GM04503 (cell line): ENCODE measurements around the gene EPHA5.

Experiments
- DNase-seq: peaks from one replicate; pipeline ENCODE4 v3.0.0-alpha.2; 2012; ENCODE audit warnings: low read depth

The EPHA5 gene

DNA sequence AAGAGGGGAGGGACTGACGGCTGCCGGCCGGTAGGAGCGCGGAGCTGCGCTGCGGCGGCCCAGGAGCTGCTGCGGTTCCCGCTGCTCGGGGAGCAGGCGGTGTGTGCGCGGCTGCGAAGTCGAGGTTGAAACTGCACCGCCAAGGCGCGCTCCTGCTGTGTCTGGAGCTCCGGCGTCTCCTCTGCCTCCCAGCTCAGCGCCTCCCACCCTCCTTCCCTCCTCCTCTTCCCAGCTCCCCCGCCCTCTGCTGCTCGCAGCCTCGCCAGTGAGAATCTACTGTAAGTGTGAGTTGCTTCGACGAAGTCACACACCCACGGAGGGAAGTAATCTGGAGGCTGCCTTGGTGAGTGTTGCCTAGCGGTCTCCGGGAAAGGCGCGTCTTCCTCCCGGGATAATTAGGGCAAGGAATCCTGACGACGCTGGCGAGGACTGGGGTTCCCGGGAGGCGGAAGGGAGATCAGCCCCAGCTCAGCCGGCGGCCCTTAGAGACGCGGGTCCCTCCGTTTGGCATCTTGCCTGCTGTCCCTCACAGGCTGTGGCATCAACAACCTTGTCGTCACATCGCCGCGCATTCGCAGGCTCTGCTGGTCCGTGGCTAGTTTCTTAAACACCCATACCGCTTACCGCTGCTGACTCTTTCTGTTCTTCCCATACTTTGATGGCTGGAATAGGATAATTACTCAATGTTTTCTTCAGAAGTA lies at the start of gene EPHA5:
Gene EPHA5, minus strand, starts transcription at position 159 of the 701 bp plus-strand sequence. CDS start 747 bp downstream, outside the sequence.
- no peak for DNase-seq

DNA sequence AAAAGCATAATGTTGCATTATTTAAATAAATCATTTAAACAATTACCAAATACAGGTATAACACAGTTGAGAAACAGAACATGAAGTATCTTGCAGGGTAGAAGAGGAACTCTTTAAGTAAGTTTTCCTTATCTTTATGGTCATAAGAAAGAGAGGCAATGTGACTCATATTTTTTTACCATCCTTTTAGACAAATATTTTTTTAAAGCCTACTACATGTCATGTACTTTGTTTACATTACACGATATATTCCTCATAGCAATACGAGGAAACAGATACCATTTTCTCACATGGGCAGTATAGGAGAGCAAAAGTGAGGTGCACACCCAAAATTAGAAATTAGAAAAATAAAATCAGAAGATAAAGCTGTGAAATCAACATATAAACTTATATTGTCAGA lies 49.3 kb upstream of the EPHA5 start:
- no peak for DNase-seq

DNA sequence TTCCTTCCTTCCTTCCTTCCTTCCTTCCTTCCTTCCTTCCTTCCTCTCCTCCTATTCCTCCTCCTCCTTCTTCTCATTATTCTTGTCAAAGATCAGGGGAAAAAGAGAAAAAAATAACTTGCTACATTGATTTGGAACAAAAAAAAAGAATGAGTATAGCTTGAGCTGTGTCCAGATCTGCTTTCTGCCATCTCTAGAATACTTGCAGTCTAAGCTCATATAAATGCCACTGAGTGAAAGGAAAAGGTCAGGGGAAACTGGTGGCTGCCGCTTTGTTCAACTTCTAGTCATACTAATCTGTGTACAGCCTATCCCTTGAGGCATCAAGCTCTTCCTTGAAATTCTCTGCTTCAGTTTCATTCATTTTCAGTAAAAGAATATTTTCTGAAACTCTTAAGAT lies 28.3 kb upstream of the EPHA5 start:
- no peak for DNase-seq

DNA sequence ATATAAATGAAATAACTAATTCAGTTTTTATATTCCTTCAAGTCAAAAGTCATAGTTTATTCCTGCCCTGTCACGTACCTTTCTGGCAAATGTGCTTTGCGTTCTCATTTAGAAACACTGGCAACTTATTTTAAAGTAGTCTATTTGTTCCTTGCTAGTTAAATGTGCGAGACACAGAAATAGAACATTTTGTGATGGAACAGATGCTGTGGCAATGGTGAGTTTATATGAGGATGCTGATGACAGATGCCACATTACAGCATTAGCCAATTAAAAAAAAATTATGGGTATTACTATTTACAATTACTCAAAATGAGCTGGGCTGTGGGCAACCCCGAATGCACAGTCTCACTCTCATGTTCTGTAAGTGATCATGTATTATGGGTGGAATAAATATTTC lies 26.1 kb upstream of the EPHA5 start:
- no peak for DNase-seq

DNA sequence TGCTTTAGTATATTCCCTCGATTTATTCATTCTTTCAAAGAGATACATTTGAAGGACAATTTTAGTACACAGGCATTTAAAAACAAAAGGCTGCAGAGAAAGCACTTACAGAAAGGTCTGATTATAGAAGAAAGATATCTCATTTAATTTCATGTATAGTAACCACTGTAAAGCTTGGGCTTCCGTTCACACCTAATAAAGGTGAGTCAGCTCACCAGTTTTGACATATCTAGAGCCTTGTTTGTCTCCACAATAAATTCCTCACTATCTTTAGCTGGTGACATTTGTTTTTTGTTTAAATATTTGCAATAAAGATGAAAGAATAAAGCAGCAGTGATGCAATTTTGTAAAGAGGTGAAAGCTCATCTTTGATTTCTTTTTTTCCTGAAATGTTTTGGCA lies 1.1 kb upstream of the EPHA5 start:
- no peak for DNase-seq

DNA sequence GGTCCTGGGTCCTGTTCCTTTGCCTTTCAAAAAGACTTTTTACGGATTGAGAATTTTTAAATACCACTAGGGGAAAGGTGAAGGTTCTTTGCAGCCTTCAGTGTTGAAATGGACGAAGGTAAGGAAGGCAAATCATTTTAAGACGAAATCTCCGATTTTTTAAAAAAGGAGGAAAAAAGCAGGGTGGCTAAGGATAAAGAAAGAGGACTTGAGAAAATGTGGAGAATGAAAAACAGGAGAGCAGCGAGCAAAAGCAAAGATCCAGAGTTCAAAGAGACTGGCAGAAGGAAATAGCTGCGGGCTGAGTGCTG lies 314 bp downstream of the EPHA5 start:
- no peak for DNase-seq

DNA sequence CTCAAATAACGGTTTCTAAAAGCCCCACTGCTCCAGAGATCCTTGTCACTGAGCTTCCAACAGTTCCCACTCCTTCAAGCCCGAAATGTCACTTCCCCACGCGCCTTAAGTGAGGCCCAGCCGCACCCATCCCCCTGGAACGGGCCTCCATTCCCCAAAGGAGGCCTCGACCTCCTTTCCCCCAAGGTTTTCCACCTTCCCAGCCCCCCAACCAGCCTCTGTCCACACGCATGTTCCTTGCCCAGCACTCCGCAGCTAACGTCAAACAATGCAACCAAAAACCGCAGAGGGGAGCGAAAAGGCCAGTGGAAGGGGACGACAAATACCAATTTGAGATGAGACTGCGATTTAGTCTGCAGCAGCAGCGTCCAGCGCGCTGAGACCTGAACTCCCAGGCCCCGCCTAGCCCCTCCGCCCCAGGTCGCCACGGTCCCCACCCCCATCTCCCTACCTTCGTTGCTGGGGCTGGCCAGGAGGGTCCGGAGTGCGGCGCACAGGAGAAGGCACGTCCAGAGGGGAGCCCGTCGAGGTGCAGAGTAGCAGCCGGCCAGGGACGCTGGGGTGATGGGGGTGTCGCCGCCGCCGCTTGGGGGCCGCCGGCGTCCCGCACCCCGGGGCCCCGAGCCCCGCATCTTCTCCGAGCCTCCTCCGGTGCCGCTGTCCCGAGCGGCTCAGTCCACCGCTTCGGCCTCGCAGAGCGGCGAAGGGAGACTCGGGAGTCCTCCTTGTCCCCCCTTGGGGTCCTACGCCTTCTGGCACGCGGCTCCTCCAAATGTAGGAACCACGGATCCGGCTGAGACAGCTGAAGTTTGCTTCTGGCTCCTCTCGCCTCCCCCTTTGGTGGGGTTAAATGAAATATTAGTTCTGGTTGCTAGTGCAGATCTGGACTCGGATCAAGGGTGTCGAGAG lies 924 bp downstream of the EPHA5 start:
- no peak for DNase-seq

DNA sequence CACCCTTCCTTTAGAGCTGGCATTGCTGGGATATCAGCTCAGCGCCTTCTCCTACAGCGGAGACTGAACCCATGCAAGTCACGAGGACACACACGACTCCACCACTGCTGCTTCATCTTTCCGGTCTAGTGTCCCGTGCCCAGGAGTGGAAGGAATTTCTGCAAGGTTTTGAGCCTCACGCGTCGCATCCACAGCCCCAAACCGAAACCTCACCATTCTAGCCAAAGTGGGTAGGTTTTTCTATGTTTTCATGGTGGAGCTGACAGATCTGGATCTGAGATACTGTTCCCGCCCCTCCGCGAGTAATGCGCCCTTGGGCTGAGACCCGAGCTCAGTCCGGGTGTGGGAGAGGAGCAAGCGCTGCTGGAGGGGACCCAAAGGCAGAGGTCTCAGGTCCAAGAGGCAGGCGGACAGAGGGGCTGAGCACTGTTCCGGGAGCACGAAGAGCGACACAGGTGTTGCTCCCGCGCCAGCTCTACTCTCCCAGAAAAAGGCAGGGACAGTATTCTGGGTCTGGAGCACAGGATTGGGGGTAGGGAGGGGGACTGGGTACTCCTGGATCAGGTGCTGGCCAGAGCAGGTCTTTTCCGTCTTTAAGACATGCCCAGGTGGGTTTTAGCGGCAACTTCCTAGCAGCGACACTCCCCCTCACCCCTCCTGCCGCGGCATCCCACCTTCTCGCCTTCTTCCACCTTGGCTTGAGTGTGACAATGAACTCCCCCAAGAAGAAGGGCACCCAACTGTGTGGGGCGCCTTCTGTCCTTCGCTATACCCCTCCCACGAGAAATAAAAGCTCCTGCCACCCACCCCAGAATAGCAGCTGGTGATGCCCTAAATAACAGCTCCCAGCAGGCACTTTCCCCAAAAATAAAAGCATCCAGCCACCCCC lies 1.8 kb downstream of the EPHA5 start:
- no peak for DNase-seq

DNA sequence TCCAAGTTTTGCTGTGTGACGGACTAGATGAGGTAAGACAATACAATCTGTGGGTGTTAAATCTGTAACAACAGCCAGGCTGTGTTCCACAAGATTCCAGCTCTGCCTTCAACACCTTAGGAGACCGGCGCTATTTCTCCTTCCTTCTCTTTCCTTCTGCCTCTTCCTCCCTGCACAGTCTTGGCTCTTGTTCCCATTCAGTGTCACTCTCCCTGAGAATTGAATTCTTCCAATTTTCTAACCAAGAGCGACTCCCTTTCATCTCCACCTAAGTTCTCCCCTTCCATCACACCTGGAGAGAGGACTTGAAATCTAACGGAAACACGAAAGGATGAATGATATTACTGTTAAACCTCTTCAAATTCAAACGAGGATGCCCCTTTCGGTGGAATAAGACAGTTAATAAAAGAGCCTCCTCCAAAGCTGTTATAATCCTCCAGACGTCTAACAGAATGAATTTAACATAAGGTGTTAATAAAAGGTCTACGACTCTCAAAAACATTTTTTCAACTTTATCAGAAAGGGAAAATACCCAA lies 2.7 kb downstream of the EPHA5 start:
- no peak for DNase-seq

DNA sequence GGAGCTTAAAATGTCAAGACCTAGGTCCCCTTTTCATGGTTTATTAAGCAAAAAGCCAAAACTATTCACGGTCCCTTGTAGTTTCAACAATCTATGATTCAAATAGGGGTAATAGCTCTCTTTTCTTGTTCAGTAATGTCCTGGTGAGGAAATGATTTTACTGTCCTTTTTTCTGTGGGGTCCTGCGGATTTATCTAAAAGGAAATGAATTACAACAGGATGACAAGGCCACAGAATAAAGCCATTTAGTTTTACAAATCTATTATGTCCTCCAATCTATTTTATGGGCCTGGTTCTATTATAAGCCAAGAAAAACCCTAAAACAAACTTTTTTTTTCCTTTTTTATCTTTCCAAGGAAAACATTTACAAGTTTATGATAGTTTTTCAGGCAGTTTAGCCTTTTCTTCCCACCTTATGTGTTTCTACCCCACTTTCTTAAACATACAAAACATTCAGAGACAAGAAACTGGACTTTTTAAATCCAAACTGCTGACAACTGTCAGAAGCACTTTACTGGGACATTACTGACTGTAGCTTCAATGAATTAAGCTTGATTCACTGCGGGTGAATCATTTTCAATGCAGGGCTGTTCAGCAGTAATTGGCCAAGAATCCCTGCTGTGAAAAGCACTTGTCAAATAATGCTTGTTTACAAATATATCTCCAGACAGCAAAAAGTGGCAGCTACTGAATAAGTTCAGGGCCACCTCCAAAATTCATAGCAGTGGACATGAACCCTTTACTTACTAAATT lies 4.3 kb downstream of the EPHA5 start:
- DNase-seq = no peak

DNA sequence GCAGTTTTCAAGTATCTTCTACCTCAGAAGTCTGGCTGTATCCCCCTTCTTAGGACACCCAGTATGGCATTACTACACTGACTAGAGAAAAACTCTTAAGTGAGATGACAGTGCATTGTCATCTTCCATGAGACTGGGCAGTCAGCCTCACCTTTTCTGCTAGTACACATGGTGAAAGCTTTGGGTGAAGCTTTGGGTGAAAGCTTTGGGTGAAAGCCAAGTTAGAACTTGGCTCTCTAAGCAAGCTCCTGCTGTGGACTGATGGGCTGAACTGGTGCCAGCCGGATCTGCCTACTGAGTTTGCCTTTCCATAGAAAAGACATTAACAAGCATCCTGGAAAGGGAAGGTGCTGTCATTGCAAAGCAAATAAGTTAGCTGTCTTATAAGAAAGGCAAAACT lies 8.8 kb downstream of the EPHA5 start:
- DNase-seq = no peak

DNA sequence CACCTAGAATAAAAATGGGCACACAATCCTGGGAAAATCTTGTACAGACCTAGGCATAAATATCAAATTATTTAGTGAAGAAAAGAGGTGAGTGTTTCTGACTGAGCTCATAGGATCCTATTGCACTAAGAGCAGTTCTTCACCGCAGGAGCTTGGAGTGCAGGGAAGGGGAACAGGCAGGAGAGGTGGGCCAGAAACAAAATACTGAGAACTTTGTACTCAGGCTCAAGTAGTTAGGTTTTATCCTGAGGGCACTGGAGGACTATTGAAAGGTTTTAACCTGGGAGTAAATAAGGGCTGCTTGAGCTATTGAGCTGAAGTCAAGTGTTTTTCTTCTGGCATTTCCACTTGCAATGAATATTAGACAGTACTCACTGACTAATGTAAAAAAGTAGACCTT lies 12.2 kb downstream of the EPHA5 start:
- no peak for DNase-seq

DNA sequence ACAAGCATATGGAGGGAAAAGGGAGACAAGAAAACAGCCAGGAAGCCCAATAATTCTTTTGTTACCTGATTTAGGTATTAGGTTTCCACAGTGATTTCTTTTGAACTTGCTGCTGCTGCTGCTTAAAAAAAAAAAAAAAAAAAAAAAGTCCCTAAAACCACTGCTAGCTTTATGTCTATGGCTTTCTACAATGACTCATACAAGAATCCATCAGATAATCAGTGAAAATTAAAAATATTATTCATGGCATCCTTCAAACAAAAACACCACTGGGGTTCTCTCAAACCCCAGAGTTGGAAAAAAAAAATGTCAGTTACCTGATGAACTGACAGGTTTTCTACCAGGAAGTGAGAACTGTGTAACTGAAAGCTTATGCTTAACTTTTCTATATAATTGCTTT lies 14.3 kb downstream of the EPHA5 start:
- DNase-seq = no peak

DNA sequence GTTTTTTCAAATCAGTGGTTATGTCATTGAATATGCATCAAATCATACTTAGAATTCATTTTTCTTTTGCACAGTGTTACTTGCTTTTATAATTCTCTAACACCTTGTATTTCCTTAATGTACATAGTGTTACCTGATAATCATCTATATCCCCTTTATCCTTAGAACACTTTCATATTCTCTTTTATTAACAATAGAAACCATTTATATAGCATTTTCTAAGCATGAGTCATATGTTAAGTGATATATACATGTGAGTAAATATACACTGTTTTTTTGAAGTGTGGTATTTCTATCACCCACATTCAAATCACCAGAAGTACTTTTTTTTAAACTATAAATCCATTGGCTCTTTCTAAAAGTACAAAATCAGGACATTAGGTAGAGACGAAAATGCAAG lies 15.3 kb downstream of the EPHA5 start:
- no peak for DNase-seq

DNA sequence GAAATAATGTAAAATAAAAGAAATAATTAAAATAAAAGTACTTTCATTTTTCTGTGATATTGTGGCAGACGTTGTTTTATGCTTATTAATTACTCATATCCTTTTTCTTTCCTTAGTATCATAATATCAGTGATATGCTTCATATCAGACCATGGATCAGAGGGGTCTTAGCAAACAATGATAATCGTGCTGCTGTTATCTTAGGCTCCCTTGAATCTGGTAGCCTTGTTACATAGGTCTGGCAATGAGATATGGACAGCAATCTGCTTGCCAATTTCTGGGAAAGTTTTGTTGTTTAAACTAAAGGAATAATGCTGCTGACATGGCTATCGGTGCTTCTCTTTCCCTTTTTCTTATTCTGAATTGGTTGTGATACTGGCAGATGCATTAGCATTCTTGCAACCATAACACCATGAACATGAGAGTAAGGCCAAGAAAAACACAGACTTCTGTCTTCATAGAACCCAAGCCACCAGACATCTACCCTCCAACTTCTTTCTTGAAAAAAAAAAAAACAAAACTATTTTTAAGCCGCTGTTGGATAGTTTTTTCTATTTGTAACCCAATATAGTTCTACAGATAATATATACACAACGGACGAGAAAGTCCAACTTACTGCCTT lies 16.4 kb downstream of the EPHA5 start:
- DNase-seq = no peak

DNA sequence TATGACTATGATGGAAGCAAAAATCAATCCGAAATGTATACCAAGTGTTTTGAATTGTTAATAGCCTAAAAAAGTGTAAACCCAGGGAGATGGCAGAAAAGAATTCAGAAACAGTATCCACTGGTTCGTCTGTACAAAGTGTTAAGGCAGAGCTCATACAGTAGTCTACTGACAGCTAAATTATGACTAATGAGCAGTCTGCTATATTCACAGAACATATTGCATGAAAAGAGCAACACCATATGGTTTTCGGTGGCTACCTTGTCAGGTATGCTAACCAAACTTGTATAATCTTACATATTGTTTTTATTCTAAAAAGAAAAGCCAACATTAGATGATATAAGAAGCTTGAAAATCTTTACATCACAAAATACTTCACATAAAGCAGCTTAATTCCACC lies 18.5 kb downstream of the EPHA5 start:
- DNase-seq = no peak

DNA sequence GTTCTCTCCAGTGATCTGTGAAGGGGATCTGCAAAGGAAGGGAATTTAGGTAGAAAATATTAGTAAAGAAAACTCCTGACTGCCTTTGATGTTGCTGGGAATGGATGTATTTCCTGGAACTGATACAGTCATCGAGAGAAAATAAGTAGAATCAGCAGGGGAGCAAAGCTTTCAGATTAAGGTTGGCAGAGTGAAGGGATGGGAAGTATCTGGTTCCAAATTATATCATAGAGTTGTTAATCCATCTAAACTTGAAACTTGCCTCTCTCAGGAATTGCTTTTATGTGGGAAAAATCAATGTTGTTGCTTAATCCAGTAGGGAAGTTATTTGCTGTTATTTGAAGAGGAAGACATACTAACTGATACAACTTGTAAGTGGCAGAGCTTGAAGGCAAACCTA lies 19.3 kb downstream of the EPHA5 start:
- no peak for DNase-seq

DNA sequence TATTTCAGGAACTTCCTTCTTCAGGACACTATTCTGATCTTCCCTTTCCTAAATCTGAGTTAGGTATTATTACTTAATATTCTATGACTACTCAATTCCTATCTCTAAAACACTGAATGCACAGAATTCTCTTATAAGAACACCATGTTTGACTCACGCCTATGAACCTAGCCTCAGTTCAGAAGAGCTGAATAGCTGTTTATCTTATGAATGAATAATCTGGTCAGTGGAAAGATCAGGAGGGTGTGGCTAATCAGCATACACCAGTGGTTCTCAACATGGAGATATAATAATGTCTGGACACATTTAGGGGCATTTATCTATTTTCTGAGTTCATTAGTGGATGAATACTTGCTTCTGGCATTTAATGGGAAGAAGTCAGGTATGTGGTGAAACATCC lies 24.2 kb downstream of the EPHA5 start:
- DNase-seq = no peak

DNA sequence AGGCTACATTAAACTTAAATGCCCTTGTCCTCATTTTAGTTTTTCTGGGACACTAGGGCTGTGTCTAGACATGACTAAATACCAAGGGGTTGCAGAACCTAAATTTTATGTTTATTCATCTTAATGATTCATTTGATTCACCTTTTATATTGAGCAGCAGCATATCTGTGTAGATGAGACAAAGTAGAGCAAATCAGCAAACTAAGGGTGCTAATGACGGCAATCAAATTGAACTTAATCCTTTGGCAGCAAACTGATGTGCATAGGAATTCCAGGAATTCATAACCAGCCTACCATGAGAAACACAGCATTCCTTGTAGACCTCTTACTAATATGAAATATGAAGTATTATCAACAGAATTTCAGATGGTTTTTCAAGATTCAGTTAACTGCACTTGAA lies 25.1 kb downstream of the EPHA5 start:
- no peak for DNase-seq

DNA sequence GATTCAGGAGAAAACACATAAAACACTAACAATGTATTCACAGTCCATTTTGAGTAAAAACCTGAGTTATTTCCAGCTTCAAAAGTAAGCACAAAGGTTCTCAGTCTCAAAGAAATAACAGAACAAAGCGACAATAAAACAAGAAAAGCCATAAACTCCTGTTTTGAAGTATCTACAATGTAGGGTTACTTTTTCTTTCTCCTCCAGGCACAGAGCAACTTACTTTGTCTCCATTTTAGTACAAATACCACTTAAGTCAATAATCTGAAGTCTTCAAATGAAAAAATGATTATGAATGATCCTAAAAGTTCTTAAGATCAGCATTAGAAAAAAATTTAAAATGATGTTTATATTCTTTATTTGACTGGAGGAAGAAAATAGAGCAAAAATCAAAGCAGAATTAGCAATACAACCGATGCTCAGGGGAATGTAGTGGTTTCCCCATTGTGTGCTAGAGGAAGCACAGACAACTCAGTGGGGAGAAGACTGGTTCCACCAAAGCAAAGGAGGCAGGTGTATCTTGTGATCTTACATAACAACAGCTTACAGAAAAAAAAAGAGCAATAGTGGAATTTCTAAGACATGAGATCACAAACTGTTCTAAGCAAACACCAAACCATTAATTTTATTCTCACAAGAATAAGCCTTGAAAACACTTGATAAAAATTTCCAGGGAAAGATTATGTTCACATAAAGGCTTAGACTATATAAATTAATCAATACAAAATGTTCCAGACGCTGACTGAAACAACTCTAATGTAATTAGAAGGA lies 35.1 kb downstream of the EPHA5 start:
- DNase-seq = no peak
